HepG2 (cell line): ENCODE results near the gene PWP1. TPM values are rescaled to one million over a fixed set of nuclear protein-coding genes. Genes with fewer than 3 reads are reported as not detected.

Source experiments
- AKAP8 ChIP-seq: sonication (generic); formaldehyde crosslinking; IDR thresholded peaks from 2 replicates; pipeline ENCODE4 v1.5.1; 2020; ENCODE audit warnings: mild to moderate bottlenecking, missing genetic modification reagents
- ATF1 ChIP-seq: IDR thresholded peaks from 2 replicates; pipeline ENCODE4 v1.6.1; 2016; ENCODE audit warnings: mild to moderate bottlenecking, control low read depth
- E2F2 ChIP-seq: sonication (generic); formaldehyde crosslinking; IDR thresholded peaks from 2 replicates; pipeline ENCODE4 v1.4.0; 2020; ENCODE audit warnings: missing genetic modification reagents, borderline replicate concordance
- FOXO1 ChIP-seq: sonication (generic); formaldehyde crosslinking; IDR thresholded peaks from 2 replicates; pipeline ENCODE4 v1.4.0; 2020; ENCODE audit warnings: missing genetic modification reagents
- GMEB2 ChIP-seq: IDR thresholded peaks from 2 replicates; pipeline ENCODE4 v1.6.1; 2016; ENCODE audit warnings: missing biosample characterization, missing genetic modification reagents, low read depth
- HOMEZ ChIP-seq: IDR thresholded peaks from 2 replicates; pipeline ENCODE4 v1.6.1; 2016; ENCODE audit warnings: low read depth
- HOXA3 ChIP-seq: sonication (generic); formaldehyde crosslinking; IDR thresholded peaks from 2 replicates; pipeline ENCODE4 v1.5.0; 2020; ENCODE audit warnings: missing genetic modification reagents
- IRF9 ChIP-seq: sonication (generic); formaldehyde crosslinking; IDR thresholded peaks from 2 replicates; pipeline ENCODE4 v1.8.0; 2022; ENCODE audit warnings: missing genetic modification reagents, mild to moderate bottlenecking, borderline replicate concordance
- KDM3A ChIP-seq: IDR thresholded peaks from 2 replicates; pipeline ENCODE4 v1.6.1; 2018; ENCODE audit warnings: low read depth, missing compliant biosample characterization
- MED8 ChIP-seq: sonication (generic); formaldehyde crosslinking; IDR thresholded peaks from 2 replicates; pipeline ENCODE4 v1.8.1; 2023; ENCODE audit warnings: mild to moderate bottlenecking, missing genetic modification reagents; ENCODE audit not compliant: insufficient replicate concordance
- MLX ChIP-seq: IDR thresholded peaks from 2 replicates; pipeline ENCODE4 v1.6.1; 2016
- NFIB ChIP-seq: sonication (generic); formaldehyde crosslinking; IDR thresholded peaks from 2 replicates; pipeline ENCODE4 v1.9.0; 2021; ENCODE audit warnings: missing genetic modification reagents, mild to moderate bottlenecking, borderline replicate concordance
- SAP130 ChIP-seq: IDR thresholded peaks from 2 replicates; pipeline ENCODE4 v1.6.1; 2016; ENCODE audit warnings: low read depth
- SNAPC4 ChIP-seq: sonication (generic); formaldehyde crosslinking; IDR thresholded peaks from 2 replicates; pipeline ENCODE4 v1.4.0; 2020; ENCODE audit warnings: mild to moderate bottlenecking, missing genetic modification reagents
- ZNF224 ChIP-seq: sonication (generic); formaldehyde crosslinking; IDR thresholded peaks from 2 replicates; pipeline ENCODE4 v1.5.0; 2020; ENCODE audit warnings: mild to moderate bottlenecking, missing genetic modification reagents
- ZNF563 ChIP-seq: sonication (generic); formaldehyde crosslinking; IDR thresholded peaks from 2 replicates; pipeline ENCODE4 v1.8.0; 2022; ENCODE audit warnings: mild to moderate bottlenecking, moderate library complexity, missing genetic modification reagents
- ZNF841 ChIP-seq: sonication (generic); formaldehyde crosslinking; IDR thresholded peaks from 2 replicates; pipeline ENCODE4 v1.8.1; 2023; ENCODE audit warnings: missing genetic modification reagents, borderline replicate concordance
- polyA plus RNA-seq, 8 experiments: library from polyadenylated mRNA; depleted of rRNA in 3 of 8; stranded (reverse) in 7 of 8; unstranded in 1 of 8; fragments of >200 nt; fragmentation: Illumina TruSeq in 4 of 8; extraction: Trizol in 4 of 8; gene quantifications; 2 replicates each; pipeline versions ENCODE4 v1.2.1 to v1.2.3, GENCODE V29; 2011 to 2016; ENCODE audit warnings: low read depth in 4 of 8, missing spikeins in 1 of 8, mixed read lengths in 1 of 8; ENCODE audit not compliant: insufficient read depth in 1 of 8
- total RNA-seq, 5 experiments: library from RNA; depleted of rRNA; stranded (reverse); fragments of >200 nt; fragmentation: Illumina TruSeq; extraction: Trizol; gene quantifications; 2 replicates each; pipeline ENCODE4 v1.2.3, GENCODE V29; 2016; ENCODE audit warnings: low read depth in 1 of 5

Gene PWP1
- total and polyA plus RNA-seq, 2 of the 13 experiments (the other 11 are each of a cell fraction or from before 2014, with no cell fraction given): 65.9 to 70.2 TPM

- TF ChIP-seq SNAPC4 (CRISPR knock-in tag): peak; percentile 72; the same call in 1 of the 2 replicates
- peak; percentile 93 for TF ChIP-seq ZNF224 (CRISPR knock-in tag)
- peak; percentile 69; the same call in 1 of the 2 replicates for TF ChIP-seq KDM3A
- TF ChIP-seq HOMEZ (CRISPR knock-in tag): 0 out of 2 replicates have a peak, but pooled peaks have one; percentile 8
- no peak; the same call in 1 of the 2 replicates for TF ChIP-seq MLX (CRISPR knock-in tag)
- peak; percentile 89; the same call in 1 of the 2 replicates for TF ChIP-seq IRF9 (CRISPR knock-in tag)
- TF ChIP-seq ATF1 (CRISPR knock-in tag): peak; percentile 99
- TF ChIP-seq FOXO1: no peak
- peak; percentile 75; the same call in 1 of the 2 replicates for TF ChIP-seq AKAP8
- peak; percentile 98 for TF ChIP-seq SAP130 (CRISPR knock-in tag)
- 0 out of 2 replicates have a peak, but pooled peaks have one; percentile 37 for TF ChIP-seq ZNF841 (CRISPR knock-in tag)
- TF ChIP-seq GMEB2 (CRISPR knock-in tag): peak; percentile 73; the same call in 1 of the 2 replicates
- TF ChIP-seq NFIB (CRISPR knock-in tag): no peak
- peak; percentile 57 for TF ChIP-seq MED8 (CRISPR knock-in tag)
- TF ChIP-seq E2F2 (CRISPR knock-in tag): 0 out of 2 replicates have a peak, but pooled peaks have one; percentile 47
- peak; percentile 83; the same call in 1 of the 2 replicates for TF ChIP-seq ZNF563
- peak; percentile 95 for TF ChIP-seq HOXA3 (CRISPR knock-in tag)
Observed at GRCh38 chr12:107685360-107686248, at the start of gene PWP1 (continued).
